SU-DHL-6 (cell line): ENCODE results near the gene EXOC7.

Experiments
- H2AFZ ChIP-seq: fragments of 200-600 bp; sonication (generic); 2 replicates; pipeline ENCODE4 v1.6.1; 2014; ENCODE audit warnings: low read depth, mild to moderate bottlenecking, moderate library complexity, mixed read lengths, antibody characterized with exemption, low read length; ENCODE audit not compliant: severe bottlenecking
- H3F3A ChIP-seq: fragments of 200-600 bp; shearing (Covaris generic); 2 replicates; pipeline ENCODE4 v1.6.0; 2016; ENCODE audit warnings: antibody characterized with exemption, mild to moderate bottlenecking; ENCODE audit not compliant: insufficient read depth
- H3K27ac ChIP-seq: fragments of 200-600 bp; sonication (generic); 2 replicates; pipeline ENCODE4 v1.5.1; 2016; ENCODE audit warnings: low read depth, mild to moderate bottlenecking, low read length, moderate library complexity, mixed read lengths
- H3K27me3 ChIP-seq: fragments of 200-600 bp; sonication (generic), shearing (Covaris generic); 2 replicates; pipeline ENCODE4 v1.6.0; 2014; ENCODE audit warnings: mild to moderate bottlenecking, low read length
- H3K36me3 ChIP-seq: fragments of 200-600 bp; sonication (generic); 2 replicates; pipeline ENCODE4 v1.6.1; 2014; ENCODE audit warnings: mild to moderate bottlenecking, low read length, mixed read lengths
- H3K4me2 ChIP-seq: fragments of 300-600, 200-600 bp; shearing (Covaris generic), sonication (generic); 2 replicates; pipeline ENCODE4 v1.6.0; 2014; ENCODE audit warnings: low read length, low read depth, mild to moderate bottlenecking; ENCODE audit not compliant: poor library complexity, severe bottlenecking
- H3K4me3 ChIP-seq: fragments of 200-600 bp; sonication (generic); 2 replicates; pipeline ENCODE4 v1.5.1; 2014; ENCODE audit warnings: antibody characterized with exemption, low read length, mild to moderate bottlenecking, mixed read lengths; ENCODE audit not compliant: insufficient read depth, poor library complexity, severe bottlenecking
- H3K79me2 ChIP-seq: fragments of 200-600 bp; sonication (generic); 2 replicates; pipeline ENCODE4 v1.6.1; 2014; ENCODE audit warnings: mild to moderate bottlenecking, low read length, moderate library complexity; ENCODE audit not compliant: insufficient read depth
- H3K9ac ChIP-seq: fragments of 200-600 bp; sonication (generic); 2 replicates; pipeline ENCODE4 v1.7.0; 2014; ENCODE audit warnings: mild to moderate bottlenecking, low read length
- H3K9me2 ChIP-seq: fragments of 200-600 bp; sonication (generic); replicated peaks from 2 replicates; pipeline ENCODE4 v1.6.1; 2014; ENCODE audit warnings: low read length; ENCODE audit not compliant: insufficient read depth
- H3K9me3 ChIP-seq: fragments of 200-600 bp; sonication (generic); 2 replicates; pipeline ENCODE4 v1.6.1; 2014; ENCODE audit warnings: low read length, mixed read lengths; ENCODE audit not compliant: insufficient read depth
- H4K20me1 ChIP-seq: fragments of 200-600 bp; sonication (generic); 2 replicates; pipeline ENCODE4 v1.6.1; 2014; ENCODE audit warnings: low read depth, mild to moderate bottlenecking, antibody characterized with exemption, low read length, moderate library complexity, mixed read lengths
- EZH2phosphoT487 ChIP-seq: fragments of 200-600 bp; sonication (generic), shearing (Covaris generic); conservative IDR thresholded peaks from 2 replicates; pipeline ENCODE4 v1.6.1; 2018; ENCODE audit warnings: mild to moderate bottlenecking, antibody characterized with exemption, low read length, moderate library complexity, mixed read lengths
- TF ChIP-seq, protein P1 (sequence below): fragments of 200-600 bp; sonication (generic); IDR thresholded peaks from one replicate; pipeline ENCODE4 v1.5.1; 2017; ENCODE audit warnings: antibody characterized with exemption, mild to moderate bottlenecking, low read length, moderate library complexity; ENCODE audit not compliant: insufficient read depth, poor library complexity, severe bottlenecking

Gene EXOC7

DNA sequence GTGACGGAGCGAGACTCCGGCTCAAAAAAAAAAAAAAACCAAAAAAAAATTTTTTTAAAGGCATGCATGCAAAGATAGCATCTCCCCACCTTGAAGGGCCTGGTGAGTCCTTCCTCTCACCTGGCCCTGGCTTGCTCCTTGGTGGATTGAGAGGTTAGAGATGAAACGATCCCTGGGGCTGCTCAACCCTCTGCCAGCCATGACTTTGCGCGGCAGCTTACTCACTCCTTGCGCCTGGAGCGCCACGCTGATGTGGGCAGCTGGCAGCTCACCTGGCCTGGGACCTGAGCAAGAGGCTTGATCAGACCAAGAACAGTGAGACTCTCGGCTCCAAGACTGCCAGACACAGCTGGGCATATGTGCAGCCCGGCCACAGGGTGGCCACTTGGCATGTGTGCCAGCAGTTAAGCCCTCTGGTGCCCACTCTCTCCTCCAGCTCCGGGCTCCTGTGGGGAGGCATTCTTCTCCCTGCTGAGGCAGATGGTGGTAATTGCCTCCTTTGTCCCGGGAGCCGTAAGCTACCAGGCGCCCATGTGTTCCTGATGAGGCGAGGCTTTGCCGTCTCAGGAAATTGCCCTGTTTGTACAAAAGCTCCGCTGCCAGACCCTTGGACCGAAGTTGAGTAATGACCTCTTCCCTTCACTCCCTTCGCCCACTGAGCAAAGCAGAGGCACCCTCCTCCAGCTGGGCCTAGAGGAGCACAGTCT, 71.4 kb downstream of the EXOC7 start:
- Histone ChIP-seq H4K20me1 (no peaks in the 10 kb centered on the region), H3K9me3 (no peaks in the 10 kb centered on the region), H2AFZ (no peak overlapping the region), H3K79me2 (no peaks in the 10 kb centered on the region), H3F3A (no peaks in the 10 kb centered on the region), H3K9ac (no peak overlapping the region), H3K27ac (no peak overlapping the region), H3K36me3 (no peaks in the 10 kb centered on the region), H3K9me2 (no peaks in the 10 kb centered on the region), H3K27me3 (no peaks in the 10 kb centered on the region), H3K4me3 (no peak overlapping the region), H3K4me2 (no peak overlapping the region)
- no peak for TF ChIP-seq EZH2phosphoT487
- TF ChIP-seq, protein P1, sequence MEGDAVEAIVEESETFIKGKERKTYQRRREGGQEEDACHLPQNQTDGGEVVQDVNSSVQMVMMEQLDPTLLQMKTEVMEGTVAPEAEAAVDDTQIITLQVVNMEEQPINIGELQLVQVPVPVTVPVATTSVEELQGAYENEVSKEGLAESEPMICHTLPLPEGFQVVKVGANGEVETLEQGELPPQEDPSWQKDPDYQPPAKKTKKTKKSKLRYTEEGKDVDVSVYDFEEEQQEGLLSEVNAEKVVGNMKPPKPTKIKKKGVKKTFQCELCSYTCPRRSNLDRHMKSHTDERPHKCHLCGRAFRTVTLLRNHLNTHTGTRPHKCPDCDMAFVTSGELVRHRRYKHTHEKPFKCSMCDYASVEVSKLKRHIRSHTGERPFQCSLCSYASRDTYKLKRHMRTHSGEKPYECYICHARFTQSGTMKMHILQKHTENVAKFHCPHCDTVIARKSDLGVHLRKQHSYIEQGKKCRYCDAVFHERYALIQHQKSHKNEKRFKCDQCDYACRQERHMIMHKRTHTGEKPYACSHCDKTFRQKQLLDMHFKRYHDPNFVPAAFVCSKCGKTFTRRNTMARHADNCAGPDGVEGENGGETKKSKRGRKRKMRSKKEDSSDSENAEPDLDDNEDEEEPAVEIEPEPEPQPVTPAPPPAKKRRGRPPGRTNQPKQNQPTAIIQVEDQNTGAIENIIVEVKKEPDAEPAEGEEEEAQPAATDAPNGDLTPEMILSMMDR: no peak
